GM19043 (cell line): ENCODE results near the gene DGCR8.

ENCODE experiments used
- ATAC-seq: cut with Tn5 transposase; IDR thresholded peaks from one replicate; pipeline ENCODE4 v1.9.1; 2021; ENCODE audit warnings: low read depth; ENCODE audit not compliant: unreplicated experiment

The DGCR8 gene

GRCh38 chr22:20089226-20089976, 9.4 kb downstream of the DGCR8 start:
- no peak for ATAC-seq

- no peak for ATAC-seq
Measured at GRCh38 chr22:20089977-20090729, 10.1 kb downstream of the DGCR8 start.

GRCh38 chr22:20090730-20091240, 10.7 kb downstream of the DGCR8 start:
- ATAC-seq, result no peak

- ATAC-seq, result no peak
Measured at GRCh38 chr22:20091690-20092476, 11.8 kb downstream of the DGCR8 start.

GRCh38 chr22:20092477-20092854, 12.4 kb downstream of the DGCR8 start:
- no peak for ATAC-seq

GRCh38 chr22:20093418-20094196, 13.6 kb downstream of the DGCR8 start:
- no peak for ATAC-seq

- no peak for ATAC-seq
Measured at GRCh38 chr22:20094197-20094807, 14.3 kb downstream of the DGCR8 start.

- ATAC-seq, result no peak
Measured at GRCh38 chr22:20095521-20095920, 15.5 kb downstream of the DGCR8 start.

- ATAC-seq, result no peak
Measured at GRCh38 chr22:20096574-20097420, 16.8 kb downstream of the DGCR8 start.

- no peak for ATAC-seq
Measured at GRCh38 chr22:20099099-20099711, 19.2 kb downstream of the DGCR8 start.

- ATAC-seq, result no peak
Measured at GRCh38 chr22:20101638-20102037, 21.6 kb downstream of the DGCR8 start.

- no peak for ATAC-seq
Measured at GRCh38 chr22:20102203-20102780, 22.3 kb downstream of the DGCR8 start.

GRCh38 chr22:20105456-20106204, 25.6 kb downstream of the DGCR8 start:
- no peak for ATAC-seq

GRCh38 chr22:20106205-20106848, 26.3 kb downstream of the DGCR8 start:
- no peak for ATAC-seq

GRCh38 chr22:20106849-20107237, 26.8 kb downstream of the DGCR8 start:
- ATAC-seq, result no peak

- ATAC-seq, result no peak
Measured at GRCh38 chr22:20107471-20107901, 27.4 kb downstream of the DGCR8 start.
